Mesothelial cell of epicardium (in vitro differentiated cells): ENCODE measurements around the gene LOX. TPM values are rescaled to one million over a fixed set of nuclear protein-coding genes. Genes with fewer than 3 reads are reported as not detected.

Experiments used
- DNase-seq, 2 experiments: peaks; one replicate each; pipeline ENCODE4 v3.0.0; 2021; ENCODE audit warnings: low spot score in 2 of 2; ENCODE audit not compliant: unreplicated experiment in 2 of 2
- H3K27ac Mint-ChIP-seq: 2 replicates; pipeline ENCODE4 v1.8.0; 2021; ENCODE audit warnings: mixed read lengths
- H3K27me3 Mint-ChIP-seq: 2 replicates; pipeline ENCODE4 v1.8.0; 2021; ENCODE audit warnings: low read depth, mixed read lengths
- H3K36me3 Mint-ChIP-seq: 2 replicates; pipeline ENCODE4 v1.8.0; 2021; ENCODE audit warnings: mixed read lengths
- H3K4me1 Mint-ChIP-seq: 2 replicates; pipeline ENCODE4 v1.8.0; 2021; ENCODE audit warnings: mixed read lengths
- H3K4me3 Mint-ChIP-seq: 2 replicates; pipeline ENCODE4 v1.8.0; 2021; ENCODE audit warnings: mild to moderate bottlenecking, moderate library complexity, mixed read lengths
- H3K9me3 Mint-ChIP-seq: 2 replicates; pipeline ENCODE4 v1.8.0; 2021; ENCODE audit warnings: mixed read lengths
- CTCF ChIP-seq: fragments of 200-600 bp; sonication (generic); IDR thresholded peaks from one replicate; pipeline ENCODE4 v1.5.0; 2021; ENCODE audit warnings: antibody characterized with exemption; ENCODE audit not compliant: unreplicated experiment
- total RNA-seq: library from RNA; stranded (reverse); gene quantifications from 3 replicates; pipeline ENCODE4 v1.2.1, GENCODE V29; 2021

The LOX gene
- total RNA-seq, 1 donor from 2014 or later: 16.9 TPM

- Mint-ChIP-seq H3K27me3 (no peaks in the 10 kb centered on the region), H3K36me3 (no peaks in the 10 kb centered on the region), H3K27ac (no peak overlapping the region), H3K4me1 (no peaks in the 10 kb centered on the region), H3K9me3 (no peaks in the 10 kb centered on the region), H3K4me3 (no peak overlapping the region)
- no peak for TF ChIP-seq CTCF
- DNase-seq: no peak
Measured at GRCh38 chr5:122064992-122065391, 13.1 kb downstream of the LOX start.

- Mint-ChIP-seq H3K27me3 (no peaks in the 10 kb centered on the region), H3K27ac (no peak overlapping the region), H3K9me3 (no peaks in the 10 kb centered on the region), H3K4me1 (no peaks in the 10 kb centered on the region), H3K36me3 (no peaks in the 10 kb centered on the region), H3K4me3 (no peak overlapping the region)
- no peak for TF ChIP-seq CTCF
- DNase-seq: no peak
Measured at GRCh38 chr5:122063836-122064235, 14.2 kb downstream of the LOX start.

GRCh38 chr5:122062205-122062604, 15.9 kb downstream of the LOX start:
- Mint-ChIP-seq H3K27ac (no peak overlapping the region), H3K27me3 (no peaks in the 10 kb centered on the region), H3K4me1 (no peaks in the 10 kb centered on the region), H3K4me3 (no peak overlapping the region), H3K9me3 (no peaks in the 10 kb centered on the region), H3K36me3 (no peaks in the 10 kb centered on the region)
- no peak for TF ChIP-seq CTCF
- no peak for DNase-seq

GRCh38 chr5:122056913-122057312, 21.1 kb downstream of the LOX start:
- TF ChIP-seq CTCF: no peak
- H3K9me3 Mint-ChIP-seq: peaks cover 3% of the 10 kb centered on the region
- no peaks in the 10 kb centered on the region for H3K4me1 Mint-ChIP-seq
- no peaks in the 10 kb centered on the region for H3K36me3 Mint-ChIP-seq
- no peak overlapping the region for H3K4me3 Mint-ChIP-seq
- DNase-seq: no peak
- no peaks in the 10 kb centered on the region for H3K27me3 Mint-ChIP-seq
- H3K27ac Mint-ChIP-seq: no peak overlapping the region

GRCh38 chr5:122054266-122054665, 23.8 kb downstream of the LOX start:
- H3K4me3 Mint-ChIP-seq: no peak overlapping the region
- H3K27ac Mint-ChIP-seq: no peak overlapping the region
- H3K36me3 Mint-ChIP-seq: no peaks in the 10 kb centered on the region
- H3K27me3 Mint-ChIP-seq: no peaks in the 10 kb centered on the region
- no peak for DNase-seq
- no peaks in the 10 kb centered on the region for H3K4me1 Mint-ChIP-seq
- peaks cover 8% of the 10 kb centered on the region for H3K9me3 Mint-ChIP-seq
- no peak for TF ChIP-seq CTCF
